Measurements from ENCODE around the gene PCYT1B.
"Not testable (repeated sequence)": the region's sequence is repeated elsewhere in the genome, so short reads cannot be mapped to it uniquely, and the experiment has no call there.

The PCYT1B gene

DNA sequence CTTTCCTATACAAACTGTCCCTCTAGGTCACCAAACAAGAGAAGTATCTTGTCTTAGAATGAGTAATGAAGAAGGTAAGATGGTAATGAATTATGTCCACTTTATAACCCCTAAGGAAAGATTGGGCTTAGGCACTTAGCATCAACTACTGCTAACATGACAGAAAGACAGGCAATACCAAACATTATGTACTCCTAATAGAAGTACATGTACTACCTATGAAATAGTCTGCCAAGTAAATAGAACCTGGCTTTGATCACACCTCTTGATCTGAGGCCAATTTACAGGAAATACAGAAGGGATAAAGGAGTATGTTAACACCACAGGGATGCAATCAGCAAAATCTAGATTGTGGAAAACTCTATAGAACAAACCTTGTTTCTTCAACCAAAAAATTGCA is 14.1 kb upstream of the PCYT1B start:
- DNase-seq (ENCODE audit: low read depth) = no peak
- no peak overlapping the region for H3K4me3 ChIP-seq (ENCODE audit: low read depth, low read length)
- TF ChIP-seq, protein P1, sequence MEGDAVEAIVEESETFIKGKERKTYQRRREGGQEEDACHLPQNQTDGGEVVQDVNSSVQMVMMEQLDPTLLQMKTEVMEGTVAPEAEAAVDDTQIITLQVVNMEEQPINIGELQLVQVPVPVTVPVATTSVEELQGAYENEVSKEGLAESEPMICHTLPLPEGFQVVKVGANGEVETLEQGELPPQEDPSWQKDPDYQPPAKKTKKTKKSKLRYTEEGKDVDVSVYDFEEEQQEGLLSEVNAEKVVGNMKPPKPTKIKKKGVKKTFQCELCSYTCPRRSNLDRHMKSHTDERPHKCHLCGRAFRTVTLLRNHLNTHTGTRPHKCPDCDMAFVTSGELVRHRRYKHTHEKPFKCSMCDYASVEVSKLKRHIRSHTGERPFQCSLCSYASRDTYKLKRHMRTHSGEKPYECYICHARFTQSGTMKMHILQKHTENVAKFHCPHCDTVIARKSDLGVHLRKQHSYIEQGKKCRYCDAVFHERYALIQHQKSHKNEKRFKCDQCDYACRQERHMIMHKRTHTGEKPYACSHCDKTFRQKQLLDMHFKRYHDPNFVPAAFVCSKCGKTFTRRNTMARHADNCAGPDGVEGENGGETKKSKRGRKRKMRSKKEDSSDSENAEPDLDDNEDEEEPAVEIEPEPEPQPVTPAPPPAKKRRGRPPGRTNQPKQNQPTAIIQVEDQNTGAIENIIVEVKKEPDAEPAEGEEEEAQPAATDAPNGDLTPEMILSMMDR (IDR thresholded peaks at IDR 0.05; ENCODE audit: low read depth, low read length, missing control alignments) = no peak

DNA sequence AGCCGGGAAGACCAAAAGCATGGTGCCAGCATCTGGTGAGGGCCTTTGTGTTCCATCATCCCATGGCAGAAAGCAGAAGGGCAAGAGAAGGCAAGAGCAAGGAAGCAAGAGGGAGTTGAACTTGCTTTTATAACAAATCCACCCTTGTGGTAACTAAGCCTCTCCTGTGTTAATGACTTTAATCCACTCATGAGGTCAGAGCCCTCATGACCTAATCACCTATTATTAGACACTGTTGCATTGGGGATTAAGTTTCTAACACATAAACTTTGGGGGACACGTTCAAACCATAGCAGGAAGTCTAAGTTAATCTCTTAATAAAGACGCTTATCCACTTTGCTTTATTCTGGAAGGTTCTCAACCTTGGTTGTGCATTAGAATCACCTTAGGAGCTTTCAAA is 12.5 kb upstream of the PCYT1B start:
- no peak for DNase-seq (ENCODE audit: low read depth)
- H3K4me3 ChIP-seq (ENCODE audit: low read depth, low read length) = no peak overlapping the region
- TF ChIP-seq, protein P1 (IDR thresholded peaks at IDR 0.05; ENCODE audit: low read depth, low read length, missing control alignments) = no peak

DNA sequence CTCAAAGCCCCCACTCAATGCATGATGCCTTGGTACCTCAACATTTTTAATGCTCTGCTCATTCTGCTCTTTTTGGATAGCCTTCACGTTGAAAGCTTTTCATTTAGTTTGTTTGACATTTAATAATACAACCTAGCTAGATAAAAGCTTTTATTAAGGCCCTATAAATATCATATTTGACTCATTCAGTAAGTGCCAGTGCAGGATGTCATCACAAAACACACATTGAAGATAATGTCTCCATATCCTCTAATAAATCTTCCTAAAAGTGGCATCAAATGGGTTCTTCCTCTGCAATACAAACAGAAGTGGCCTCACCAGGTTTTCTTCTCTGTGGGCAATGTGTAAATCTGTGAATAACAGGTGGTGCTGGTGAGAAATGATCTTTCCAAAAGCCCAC is 12.0 kb upstream of the PCYT1B start:
- DNase-seq (ENCODE audit: low read depth) = no peak
- TF ChIP-seq, protein P1 (IDR thresholded peaks at IDR 0.05; ENCODE audit: low read depth, low read length, missing control alignments) = no peak
- H3K4me3 ChIP-seq (ENCODE audit: low read depth, low read length) = no peak overlapping the region

DNA sequence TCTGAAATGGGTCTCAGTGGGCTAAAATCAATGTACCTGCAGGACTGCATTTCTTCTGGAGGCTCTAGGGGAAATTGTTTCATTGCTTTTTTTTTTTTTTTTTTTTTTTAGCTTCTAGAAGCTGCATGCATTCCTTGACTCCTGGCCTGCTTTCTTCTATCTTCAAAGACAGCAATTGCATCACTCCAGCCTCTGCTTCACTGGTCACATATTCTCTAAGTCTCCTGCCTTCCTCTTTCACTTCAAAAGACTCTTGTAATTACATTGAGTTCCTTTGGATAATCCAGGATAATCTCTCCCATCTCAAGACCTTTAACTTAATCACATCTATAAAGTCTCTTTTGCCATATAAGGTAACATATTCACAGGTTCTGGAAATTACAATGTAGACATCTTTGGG is 11.3 kb upstream of the PCYT1B start:
- TF ChIP-seq, protein P1 (IDR thresholded peaks at IDR 0.05; ENCODE audit: low read depth, low read length, missing control alignments) = no peak
- no peak for DNase-seq (ENCODE audit: low read depth)
- H3K4me3 ChIP-seq (ENCODE audit: low read depth, low read length) = no peak overlapping the region

DNA sequence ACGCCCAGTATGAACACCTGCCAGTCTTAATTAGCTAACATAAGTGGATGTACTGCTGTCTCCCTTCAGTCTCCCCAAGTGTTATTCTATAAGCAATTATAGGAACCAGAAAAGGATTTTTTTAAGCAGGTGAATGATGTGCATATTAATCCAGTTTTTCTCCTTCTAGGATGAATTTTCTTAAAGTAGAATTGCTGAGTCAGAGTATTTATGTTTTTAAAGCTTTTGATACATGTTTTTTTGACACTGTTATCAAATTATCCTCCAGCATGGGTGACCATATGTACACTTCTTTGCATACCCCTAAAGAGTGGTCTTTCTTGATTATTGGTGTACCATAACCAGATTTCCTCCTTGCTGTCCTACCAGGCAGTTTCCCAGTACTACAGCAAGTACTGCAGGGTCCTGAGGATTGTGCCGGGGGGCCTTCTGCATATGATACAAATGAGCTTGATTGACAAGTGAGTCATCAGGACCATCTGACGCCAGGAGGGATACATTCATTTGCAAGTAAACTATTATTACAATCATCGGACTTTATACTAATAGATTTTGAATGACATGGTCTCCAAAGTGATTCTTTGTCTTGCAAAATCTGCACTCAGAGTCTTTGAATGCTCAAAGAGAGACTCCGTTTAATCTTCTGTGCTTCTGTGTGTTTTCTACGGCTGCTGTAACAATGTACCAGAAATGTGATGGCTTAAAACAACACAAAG is 10.7 kb upstream of the PCYT1B start:
- TF ChIP-seq, protein P1 (IDR thresholded peaks at IDR 0.05; ENCODE audit: low read depth, low read length, missing control alignments) = no peak
- no peak for DNase-seq (ENCODE audit: low read depth)
- H3K4me3 ChIP-seq (ENCODE audit: low read depth, low read length) = no peak overlapping the region

DNA sequence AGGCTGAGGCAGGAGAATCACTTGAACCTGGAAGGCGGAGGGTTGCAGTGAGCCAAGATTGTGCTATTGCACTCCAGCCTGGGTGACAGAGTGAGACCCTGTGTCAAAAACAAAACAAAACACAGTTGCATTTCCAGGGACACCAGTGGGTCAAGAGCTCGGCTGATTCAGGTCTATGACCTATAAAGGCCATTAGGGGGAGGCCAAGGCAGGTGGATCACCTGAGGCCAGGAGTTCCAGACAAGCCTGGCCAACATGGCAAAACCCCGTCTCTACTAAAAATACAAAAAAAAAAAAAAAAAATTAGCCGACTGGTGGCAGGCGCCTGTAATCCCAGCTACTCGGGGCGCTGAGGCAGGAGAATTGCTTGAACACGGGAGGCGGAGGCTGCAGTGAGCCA is 8.5 kb upstream of the PCYT1B start:
- H3K4me3 ChIP-seq (ENCODE audit: low read depth, low read length); DNase-seq (ENCODE audit: low read depth): not testable (repeated sequence)

DNA sequence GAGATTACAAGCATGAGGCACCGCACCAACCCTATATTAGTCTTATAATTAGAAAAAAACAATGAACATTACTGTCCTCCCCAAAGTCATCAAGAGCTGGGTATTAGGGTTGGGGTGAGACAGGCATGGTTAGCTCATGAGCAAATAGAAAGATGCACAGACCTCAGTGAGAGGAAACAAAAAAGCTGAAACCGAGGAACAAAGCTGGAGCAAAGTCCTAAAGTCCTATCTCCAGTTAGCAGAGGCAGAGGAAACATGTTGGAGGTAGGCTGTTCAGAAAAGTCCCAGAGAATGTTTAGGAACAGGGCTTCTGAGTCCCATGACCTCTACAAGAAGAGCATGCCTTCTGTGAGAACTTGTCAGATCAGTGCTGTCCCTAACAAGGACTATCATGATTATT is 4.6 kb upstream of the PCYT1B start:
- TF ChIP-seq, protein P1 (IDR thresholded peaks at IDR 0.05; ENCODE audit: low read depth, low read length, missing control alignments) = no peak
- H3K4me3 ChIP-seq (ENCODE audit: low read depth, low read length) = no peak overlapping the region
- no peak for DNase-seq (ENCODE audit: low read depth)
